ENCODE data around the gene RABEP1. TPM values are rescaled to one million over a fixed set of nuclear protein-coding genes. Genes with fewer than 3 reads are reported as not detected.

RABEP1 gene
- polyA plus RNA-seq, 1 donor from 2014 or later = 67.0 TPM

DNA sequence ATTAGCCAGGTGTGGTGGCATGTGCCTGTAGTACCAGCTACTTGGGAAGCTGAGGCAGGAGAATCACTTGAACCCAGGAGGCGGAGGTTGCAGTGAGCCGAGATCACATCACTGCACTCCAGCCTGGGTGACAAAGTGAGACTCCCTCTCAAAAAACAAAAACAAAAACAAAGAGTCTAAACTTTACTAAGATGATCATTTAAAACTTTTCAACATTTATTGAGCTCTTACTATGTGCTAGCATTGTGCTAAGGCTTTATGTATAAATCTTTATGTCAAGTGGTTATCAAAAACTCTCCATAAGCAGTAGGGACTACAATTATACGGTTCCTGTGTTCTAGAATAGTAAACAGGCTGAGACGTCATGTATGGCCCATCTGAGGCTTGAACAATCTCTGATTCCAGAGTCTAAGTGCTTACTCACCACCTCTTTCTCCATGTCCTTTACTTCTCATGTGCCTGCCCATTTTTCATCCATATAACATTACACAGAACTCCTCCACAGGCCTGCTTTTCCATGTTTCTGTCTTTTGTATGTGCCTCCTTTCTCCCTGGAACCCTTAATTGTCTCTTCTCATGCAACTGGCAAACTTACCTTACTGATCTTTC is 70.7 kb downstream of the RABEP1 start:
- Histone ChIP-seq H3K4me3 (ENCODE audit: low read length) (no peak overlapping the region), H3K9me2 (ENCODE audit: insufficient read depth, low read length) (no peaks in the 10 kb centered on the region), H3K4me2 (ENCODE audit: low read length) (no peak overlapping the region), H3F3A (ENCODE audit: insufficient read depth, low read length, poor library complexity, severe bottlenecking) (no peaks in the 10 kb centered on the region), H3K79me2 (replicated peaks; ENCODE audit: insufficient read depth, low read length) (no peaks in the 10 kb centered on the region), H4K20me1 (ENCODE audit: insufficient read depth) (no peaks in the 10 kb centered on the region), H2AFZ (ENCODE audit: low read depth, low read length) (no peak overlapping the region), H3K9ac (ENCODE audit: low read length) (no peak overlapping the region), H3K27me3 (ENCODE audit: insufficient read depth, low read depth, low read length) (no peaks in the 10 kb centered on the region), H3K9me3 (ENCODE audit: low read length) (no peaks in the 10 kb centered on the region), H3K27ac (ENCODE audit: low read length) (no peak overlapping the region), H3K36me3 (ENCODE audit: insufficient read depth, low read length) (no peaks in the 10 kb centered on the region)
- TF ChIP-seq, protein P1, sequence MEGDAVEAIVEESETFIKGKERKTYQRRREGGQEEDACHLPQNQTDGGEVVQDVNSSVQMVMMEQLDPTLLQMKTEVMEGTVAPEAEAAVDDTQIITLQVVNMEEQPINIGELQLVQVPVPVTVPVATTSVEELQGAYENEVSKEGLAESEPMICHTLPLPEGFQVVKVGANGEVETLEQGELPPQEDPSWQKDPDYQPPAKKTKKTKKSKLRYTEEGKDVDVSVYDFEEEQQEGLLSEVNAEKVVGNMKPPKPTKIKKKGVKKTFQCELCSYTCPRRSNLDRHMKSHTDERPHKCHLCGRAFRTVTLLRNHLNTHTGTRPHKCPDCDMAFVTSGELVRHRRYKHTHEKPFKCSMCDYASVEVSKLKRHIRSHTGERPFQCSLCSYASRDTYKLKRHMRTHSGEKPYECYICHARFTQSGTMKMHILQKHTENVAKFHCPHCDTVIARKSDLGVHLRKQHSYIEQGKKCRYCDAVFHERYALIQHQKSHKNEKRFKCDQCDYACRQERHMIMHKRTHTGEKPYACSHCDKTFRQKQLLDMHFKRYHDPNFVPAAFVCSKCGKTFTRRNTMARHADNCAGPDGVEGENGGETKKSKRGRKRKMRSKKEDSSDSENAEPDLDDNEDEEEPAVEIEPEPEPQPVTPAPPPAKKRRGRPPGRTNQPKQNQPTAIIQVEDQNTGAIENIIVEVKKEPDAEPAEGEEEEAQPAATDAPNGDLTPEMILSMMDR (IDR thresholded peaks at IDR 0.05; ENCODE audit: poor library complexity, severe bottlenecking) = no peak
- TF ChIP-seq RAD21 (conservative IDR thresholded peaks at IDR 0.05) (no peak), MXI1 (conservative IDR thresholded peaks at IDR 0.05; ENCODE audit: poor library complexity, severe bottlenecking) (no peak), TAF1 (IDR thresholded peaks at IDR 0.05; ENCODE audit: low read depth) (no peak), SMC3 (conservative IDR thresholded peaks at IDR 0.05; ENCODE audit: poor library complexity) (no peak), EZH2 (IDR thresholded peaks at IDR 0.05; ENCODE audit: borderline replicate concordance, insufficient read depth, low read length, poor library complexity, severe bottlenecking) (no peak), EP300 (conservative IDR thresholded peaks at IDR 0.05; ENCODE audit: poor library complexity, severe bottlenecking) (no peak), POLR2AphosphoS5 (IDR thresholded peaks at IDR 0.05) (no peak)
- TF ChIP-seq, protein P2, sequence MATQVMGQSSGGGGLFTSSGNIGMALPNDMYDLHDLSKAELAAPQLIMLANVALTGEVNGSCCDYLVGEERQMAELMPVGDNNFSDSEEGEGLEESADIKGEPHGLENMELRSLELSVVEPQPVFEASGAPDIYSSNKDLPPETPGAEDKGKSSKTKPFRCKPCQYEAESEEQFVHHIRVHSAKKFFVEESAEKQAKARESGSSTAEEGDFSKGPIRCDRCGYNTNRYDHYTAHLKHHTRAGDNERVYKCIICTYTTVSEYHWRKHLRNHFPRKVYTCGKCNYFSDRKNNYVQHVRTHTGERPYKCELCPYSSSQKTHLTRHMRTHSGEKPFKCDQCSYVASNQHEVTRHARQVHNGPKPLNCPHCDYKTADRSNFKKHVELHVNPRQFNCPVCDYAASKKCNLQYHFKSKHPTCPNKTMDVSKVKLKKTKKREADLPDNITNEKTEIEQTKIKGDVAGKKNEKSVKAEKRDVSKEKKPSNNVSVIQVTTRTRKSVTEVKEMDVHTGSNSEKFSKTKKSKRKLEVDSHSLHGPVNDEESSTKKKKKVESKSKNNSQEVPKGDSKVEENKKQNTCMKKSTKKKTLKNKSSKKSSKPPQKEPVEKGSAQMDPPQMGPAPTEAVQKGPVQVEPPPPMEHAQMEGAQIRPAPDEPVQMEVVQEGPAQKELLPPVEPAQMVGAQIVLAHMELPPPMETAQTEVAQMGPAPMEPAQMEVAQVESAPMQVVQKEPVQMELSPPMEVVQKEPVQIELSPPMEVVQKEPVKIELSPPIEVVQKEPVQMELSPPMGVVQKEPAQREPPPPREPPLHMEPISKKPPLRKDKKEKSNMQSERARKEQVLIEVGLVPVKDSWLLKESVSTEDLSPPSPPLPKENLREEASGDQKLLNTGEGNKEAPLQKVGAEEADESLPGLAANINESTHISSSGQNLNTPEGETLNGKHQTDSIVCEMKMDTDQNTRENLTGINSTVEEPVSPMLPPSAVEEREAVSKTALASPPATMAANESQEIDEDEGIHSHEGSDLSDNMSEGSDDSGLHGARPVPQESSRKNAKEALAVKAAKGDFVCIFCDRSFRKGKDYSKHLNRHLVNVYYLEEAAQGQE (IDR thresholded peaks at IDR 0.05; ENCODE audit: borderline replicate concordance) = no peak

DNA sequence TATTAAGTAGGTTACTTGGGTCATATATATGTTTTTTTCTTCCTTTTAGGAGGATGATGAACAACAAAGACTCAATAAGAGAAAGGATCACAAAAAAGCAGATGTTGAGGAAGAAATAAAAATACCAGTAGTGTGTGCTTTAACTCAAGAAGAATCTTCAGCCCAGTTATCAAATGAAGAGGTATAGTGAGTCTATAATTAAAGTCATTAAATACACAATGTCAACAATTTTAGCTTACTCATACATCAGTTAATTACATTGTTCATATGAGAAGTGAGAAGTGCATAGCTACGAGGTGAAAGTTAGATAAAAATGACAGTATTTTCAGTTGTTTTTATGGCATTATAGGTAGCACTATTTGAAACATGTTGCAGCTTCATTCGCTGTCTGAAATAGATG is 72.2 kb downstream of the RABEP1 start:
- H2AFZ ChIP-seq (ENCODE audit: low read depth, low read length) = no peak overlapping the region
- no peaks in the 10 kb centered on the region for H3K36me3 ChIP-seq (ENCODE audit: insufficient read depth, low read length)
- no peaks in the 10 kb centered on the region for H3K9me3 ChIP-seq (ENCODE audit: low read length)
- TF ChIP-seq EZH2 (IDR thresholded peaks at IDR 0.05; ENCODE audit: borderline replicate concordance, insufficient read depth, low read length, poor library complexity, severe bottlenecking) (no peak), TAF1 (IDR thresholded peaks at IDR 0.05; ENCODE audit: low read depth) (no peak), SMC3 (conservative IDR thresholded peaks at IDR 0.05; ENCODE audit: poor library complexity) (no peak), MXI1 (conservative IDR thresholded peaks at IDR 0.05; ENCODE audit: poor library complexity, severe bottlenecking) (no peak), RAD21 (conservative IDR thresholded peaks at IDR 0.05) (no peak), POLR2AphosphoS5 (IDR thresholded peaks at IDR 0.05) (no peak), EP300 (conservative IDR thresholded peaks at IDR 0.05; ENCODE audit: poor library complexity, severe bottlenecking) (no peak)
- TF ChIP-seq, protein P2 (IDR thresholded peaks at IDR 0.05; ENCODE audit: borderline replicate concordance) = no peak
- TF ChIP-seq, protein P1 (IDR thresholded peaks at IDR 0.05; ENCODE audit: poor library complexity, severe bottlenecking) = no peak
- H3K27ac ChIP-seq (ENCODE audit: low read length) = no peak overlapping the region
- H3F3A ChIP-seq (ENCODE audit: insufficient read depth, low read length, poor library complexity, severe bottlenecking) = no peaks in the 10 kb centered on the region
- no peaks in the 10 kb centered on the region for H3K79me2 ChIP-seq (replicated peaks; ENCODE audit: insufficient read depth, low read length)
- no peak overlapping the region for H3K4me2 ChIP-seq (ENCODE audit: low read length)
- no peaks in the 10 kb centered on the region for H3K27me3 ChIP-seq (ENCODE audit: insufficient read depth, low read depth, low read length)
- no peaks in the 10 kb centered on the region for H4K20me1 ChIP-seq (ENCODE audit: insufficient read depth)
- no peaks in the 10 kb centered on the region for H3K9me2 ChIP-seq (ENCODE audit: insufficient read depth, low read length)
- no peak overlapping the region for H3K9ac ChIP-seq (ENCODE audit: low read length)
- H3K4me3 ChIP-seq (ENCODE audit: low read length) = no peak overlapping the region
